Calu3 (cell line): Measurements from ENCODE around the gene FNDC3B. TPM values are rescaled to one million over a fixed set of nuclear protein-coding genes. Genes with fewer than 3 reads are reported as not detected.

Source experiments
- BruUV-seq: library from RNA; stranded (reverse); fragments of 400-500 nt; replicated peaks from 2 replicates; lab custom pipeline; 2021; lab: Mats Ljungman, UMichigan
- CTCF ChIA-PET: fragments of 300-600 bp; sonication (Branson Sonifier 250); formaldehyde crosslinking; loops from one replicate; lab custom pipeline; 2022; ENCODE audit warnings: antibody characterized with exemption; lab: Charles Lee
- DNase-seq: peaks from one replicate; pipeline ENCODE4 v3.0.0; 2022
- H3K27ac Mint-ChIP-seq: one replicate; pipeline ENCODE4 v1.8.0; 2022; ENCODE audit warnings: mixed read lengths; ENCODE audit not compliant: unreplicated experiment
- H3K27me3 Mint-ChIP-seq: one replicate; pipeline ENCODE4 v1.8.0; 2022; ENCODE audit warnings: mixed read lengths; ENCODE audit not compliant: unreplicated experiment
- H3K36me3 Mint-ChIP-seq: one replicate; pipeline ENCODE4 v1.8.0; 2022; ENCODE audit warnings: mild to moderate bottlenecking, moderate library complexity, mixed read lengths; ENCODE audit not compliant: insufficient read depth, unreplicated experiment
- H3K4me1 Mint-ChIP-seq: one replicate; pipeline ENCODE4 v1.8.0; 2022; ENCODE audit warnings: mild to moderate bottlenecking, low read depth, mixed read lengths; ENCODE audit not compliant: unreplicated experiment
- H3K4me3 Mint-ChIP-seq: one replicate; pipeline ENCODE4 v1.8.0; 2022; ENCODE audit warnings: mild to moderate bottlenecking, low read depth, moderate library complexity, mixed read lengths; ENCODE audit not compliant: unreplicated experiment
- H3K9me3 Mint-ChIP-seq: one replicate; pipeline ENCODE4 v1.8.0; 2022; ENCODE audit warnings: low read depth, mixed read lengths; ENCODE audit not compliant: unreplicated experiment
- CTCF ChIP-seq: fragments of 200-600 bp; IDR thresholded peaks from one replicate; pipeline ENCODE4 v1.8.0; 2022; ENCODE audit warnings: antibody characterized with exemption; ENCODE audit not compliant: unreplicated experiment
- intact Hi-C: fragments of 100-400 bp; cut with micrococcal nuclease; formaldehyde crosslinking; loops from one replicate; pipeline ENCODE4 v1.10.0; 2022; ENCODE audit not compliant: unreplicated experiment
- total RNA-seq: library from RNA; stranded (reverse); gene quantifications from 2 replicates; pipeline ENCODE4 v1.2.3, GENCODE V29; 2022

The FNDC3B gene
- total RNA-seq, 1 experiment from 2014 or later: 453 TPM

GRCh38 chr3:172330413-172330812 lies 291.0 kb downstream of the FNDC3B start:
- Mint-ChIP-seq H3K27me3 (no peaks in the 10 kb centered on the region), H3K4me3 (no peak overlapping the region), H3K36me3 (peaks cover 99% of the 10 kb centered on the region), H3K4me1 (peaks cover 25% of the 10 kb centered on the region), H3K27ac (no peak overlapping the region), H3K9me3 (no peaks in the 10 kb centered on the region)
- DNase-seq: no peak
- intact Hi-C loops: loop anchor here (5.0 kb wide), 1 partner anchor 268 kb away; no protein-coding TSS in a partner anchor
- TF ChIP-seq CTCF: no peak
- CTCF ChIA-PET: no interaction called here
- BruUV-seq: no TSS peak

GRCh38 chr3:172332256-172333041 lies 293.1 kb downstream of the FNDC3B start:
- CTCF ChIA-PET: interaction anchor here (0.5 to 2.0 kb wide), 20 partner anchors 9 to 718 kb away, joined by 3 to 16 read pairs (median 4); no protein-coding TSS in a partner anchor
- intact Hi-C loops: loop anchor here (1.0 to 5.0 kb wide), 2 partner anchors 270 to 334 kb away; no protein-coding TSS in a partner anchor
- H3K9me3 Mint-ChIP-seq: no peaks in the 10 kb centered on the region
- BruUV-seq: no TSS peak
- H3K4me1 Mint-ChIP-seq: peaks cover 25% of the 10 kb centered on the region
- H3K27ac Mint-ChIP-seq: peak overlapping the region; percentile 27
- H3K27me3 Mint-ChIP-seq: no peaks in the 10 kb centered on the region
- peak; percentile 86 for TF ChIP-seq CTCF
- H3K36me3 Mint-ChIP-seq: peaks cover 99% of the 10 kb centered on the region
- no peak overlapping the region for H3K4me3 Mint-ChIP-seq
- peak; percentile 79 for DNase-seq

- no TSS peak for BruUV-seq
- CTCF ChIA-PET: interaction anchor here (0.5 to 2.0 kb wide), 18 partner anchors 8 to 719 kb away, joined by 3 to 16 read pairs (median 4); no protein-coding TSS in a partner anchor
- Mint-ChIP-seq H3K27ac (peak overlapping the region; percentile 27), H3K4me3 (no peak overlapping the region), H3K9me3 (no peaks in the 10 kb centered on the region), H3K27me3 (no peaks in the 10 kb centered on the region), H3K4me1 (peaks cover 25% of the 10 kb centered on the region), H3K36me3 (peaks cover 99% of the 10 kb centered on the region)
- no peak for DNase-seq
- TF ChIP-seq CTCF: no peak
- intact Hi-C loops: loop anchor here (5.0 kb wide), 1 partner anchor 271 kb away; no protein-coding TSS in a partner anchor
Observed at GRCh38 chr3:172333042-172333377, 293.6 kb downstream of the FNDC3B start.

- no TSS peak for BruUV-seq
- Mint-ChIP-seq H3K4me1 (peaks cover 25% of the 10 kb centered on the region), H3K4me3 (no peak overlapping the region), H3K36me3 (peaks cover 99% of the 10 kb centered on the region), H3K27me3 (no peaks in the 10 kb centered on the region), H3K27ac (no peak overlapping the region), H3K9me3 (no peaks in the 10 kb centered on the region)
- no peak for DNase-seq
- CTCF ChIA-PET: interaction anchor here (1.4 to 2.0 kb wide), 2 partner anchors 11 to 333 kb away, joined by 3 to 12 read pairs; no protein-coding TSS in a partner anchor
- intact Hi-C loops: loop anchor here (5.0 kb wide), 1 partner anchor 272 kb away; no protein-coding TSS in a partner anchor
- peak; percentile 31 for TF ChIP-seq CTCF
Observed at GRCh38 chr3:172333692-172334457, 294.5 kb downstream of the FNDC3B start.
